Hematopoietic multipotent progenitor cell treated with erythropoietin and hydrocortisone succinate and interleukin-3 and kit ligand, for 8 days (in vitro differentiated cells): ENCODE data around the gene FA2H.
"Not testable (repeated sequence)": the region's sequence is repeated elsewhere in the genome, so short reads cannot be mapped to it uniquely, and the experiment has no call there.

Experiments
- DNase-seq: peaks from one replicate; pipeline ENCODE4 v3.0.0-alpha.2; 2015

FA2H gene, protein sequence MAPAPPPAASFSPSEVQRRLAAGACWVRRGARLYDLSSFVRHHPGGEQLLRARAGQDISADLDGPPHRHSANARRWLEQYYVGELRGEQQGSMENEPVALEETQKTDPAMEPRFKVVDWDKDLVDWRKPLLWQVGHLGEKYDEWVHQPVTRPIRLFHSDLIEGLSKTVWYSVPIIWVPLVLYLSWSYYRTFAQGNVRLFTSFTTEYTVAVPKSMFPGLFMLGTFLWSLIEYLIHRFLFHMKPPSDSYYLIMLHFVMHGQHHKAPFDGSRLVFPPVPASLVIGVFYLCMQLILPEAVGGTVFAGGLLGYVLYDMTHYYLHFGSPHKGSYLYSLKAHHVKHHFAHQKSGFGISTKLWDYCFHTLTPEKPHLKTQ

DNA sequence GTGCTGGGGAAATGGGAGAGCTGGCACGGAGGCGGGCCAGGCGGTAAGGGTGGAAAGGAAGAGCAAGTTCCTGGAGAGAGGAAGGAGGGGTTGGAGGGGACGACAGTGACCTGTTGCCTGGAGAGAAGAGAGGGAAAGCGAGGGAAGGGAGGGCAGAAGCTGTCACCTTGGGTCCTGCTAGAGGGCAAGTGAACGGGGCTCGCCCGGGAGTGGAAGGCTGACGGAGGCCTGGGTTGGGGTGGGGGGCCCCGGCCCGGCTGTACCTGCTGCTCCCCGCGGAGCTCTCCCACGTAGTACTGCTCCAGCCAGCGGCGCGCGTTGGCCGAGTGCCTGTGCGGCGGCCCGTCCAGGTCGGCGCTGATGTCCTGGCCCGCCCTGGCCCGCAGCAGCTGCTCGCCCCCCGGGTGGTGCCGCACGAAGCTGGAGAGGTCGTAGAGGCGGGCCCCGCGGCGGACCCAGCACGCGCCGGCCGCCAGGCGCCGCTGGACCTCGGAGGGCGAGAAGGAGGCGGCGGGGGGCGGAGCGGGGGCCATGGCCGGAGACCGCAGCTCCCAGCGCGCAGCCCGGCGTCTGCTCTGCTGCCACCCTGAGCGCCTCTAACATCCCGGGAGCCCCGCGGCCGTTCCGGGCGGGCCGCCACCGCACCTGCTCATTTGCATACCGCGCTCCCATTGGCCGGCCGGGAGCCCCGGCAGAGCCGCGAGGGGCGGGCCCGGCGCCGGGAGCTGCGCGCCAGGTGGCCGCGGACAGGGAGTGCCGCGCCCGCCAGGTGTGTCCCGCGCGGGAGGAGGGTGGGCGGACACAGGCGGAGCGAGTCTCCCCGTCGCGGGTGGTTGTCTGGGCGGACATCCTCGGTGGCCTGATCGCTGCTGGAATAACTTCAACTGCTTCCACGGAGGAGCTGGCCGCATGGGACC is at the start of gene FA2H:
Gene FA2H, minus strand, starts transcription at position 598 of the 917 bp plus-strand sequence. Its CDS starts 65 bp downstream, at position 533.
- peak; percentile 64 for DNase-seq

DNA sequence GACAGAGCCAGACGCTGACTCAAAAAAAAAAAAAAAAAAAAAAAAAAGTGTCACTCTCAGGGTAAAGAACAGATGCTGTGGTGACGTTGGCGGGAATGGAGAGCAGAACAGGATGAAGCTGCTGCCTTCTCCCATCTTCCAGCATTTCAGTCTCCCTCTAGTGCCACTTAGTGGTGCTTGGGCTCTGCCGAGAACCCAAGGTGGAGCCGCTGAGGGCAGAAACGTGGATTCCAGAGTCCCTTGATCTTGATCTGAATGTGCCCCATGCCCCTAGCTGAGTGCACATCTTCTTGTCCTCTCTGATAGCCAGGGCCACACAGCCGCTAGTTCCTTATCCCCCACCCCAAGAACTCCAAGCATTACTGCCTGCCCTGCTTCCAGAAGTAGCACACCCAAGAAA is 43.2 kb upstream of the FA2H start:
- DNase-seq, result no peak

GRCh38 chr16:74813109-74813641 is 38.6 kb upstream of the FA2H start:
- peak; percentile 67 for DNase-seq

GRCh38 chr16:74811911-74812310 is 37.3 kb upstream of the FA2H start:
- DNase-seq, result peak; percentile 28

GRCh38 chr16:74811216-74811615 is 36.6 kb upstream of the FA2H start:
- DNase-seq, result not testable (repeated sequence)

- no peak for DNase-seq
Observed at GRCh38 chr16:74807052-74807646, 32.5 kb upstream of the FA2H start.

DNA sequence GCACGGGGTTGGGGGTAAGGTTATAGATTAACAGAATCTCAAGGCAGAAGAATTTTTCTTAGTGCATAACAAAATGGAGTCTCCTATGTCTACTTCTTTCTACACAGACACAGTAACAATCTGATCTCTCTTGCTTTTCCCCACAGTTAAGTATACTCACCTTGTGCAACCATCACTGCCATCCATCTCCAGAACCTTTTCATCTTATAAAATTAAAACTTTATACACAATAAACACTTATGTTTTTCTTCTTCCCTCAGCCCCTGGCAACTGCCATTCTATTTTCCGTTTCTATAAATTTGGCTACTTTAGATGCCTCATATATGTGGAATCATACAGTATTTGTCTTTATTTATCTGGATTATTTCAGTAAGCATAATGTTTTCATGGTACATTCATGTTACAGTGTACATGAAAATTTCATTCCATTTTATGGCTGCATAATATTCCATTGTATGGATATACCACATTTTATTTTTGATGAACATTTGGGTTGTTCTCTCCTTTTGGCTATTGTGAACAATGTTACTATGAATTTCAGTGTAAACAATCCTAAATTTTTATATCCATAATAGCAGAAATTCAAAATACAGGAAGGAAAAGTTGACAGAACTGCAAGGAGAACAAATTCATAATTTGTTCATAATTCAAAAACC is 25.7 kb upstream of the FA2H start:
- DNase-seq, result no peak

GRCh38 chr16:74797414-74797813 is 22.8 kb upstream of the FA2H start:
- DNase-seq, result no peak

GRCh38 chr16:74795104-74795503 is 20.5 kb upstream of the FA2H start:
- no peak for DNase-seq

- DNase-seq, result no peak
Observed at GRCh38 chr16:74794668-74795067, 20.0 kb upstream of the FA2H start.

DNA sequence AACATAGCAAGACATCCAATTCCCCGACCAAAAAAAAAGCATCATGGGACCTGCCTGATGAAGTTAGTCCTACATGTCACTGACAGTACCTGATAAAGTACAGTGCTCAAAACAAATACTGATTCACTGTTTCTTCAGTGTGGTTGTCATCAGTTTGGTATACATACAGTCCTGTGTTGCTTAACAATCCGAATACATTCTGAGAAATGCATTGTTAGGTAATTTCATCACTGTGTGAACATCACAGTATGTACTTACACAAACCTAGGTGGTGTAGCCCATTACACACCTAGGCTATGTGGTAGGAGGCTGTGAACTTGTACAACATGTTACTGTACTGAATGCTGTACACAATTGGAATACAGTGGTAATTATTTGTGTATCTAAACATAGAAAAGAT is 19.0 kb upstream of the FA2H start:
- DNase-seq, result no peak

- no peak for DNase-seq
Observed at GRCh38 chr16:74792225-74792624, 17.6 kb upstream of the FA2H start.

GRCh38 chr16:74791749-74792148 is 17.1 kb upstream of the FA2H start:
- DNase-seq, result not testable (repeated sequence)

GRCh38 chr16:74788108-74788507 is 13.5 kb upstream of the FA2H start:
- no peak for DNase-seq

DNA sequence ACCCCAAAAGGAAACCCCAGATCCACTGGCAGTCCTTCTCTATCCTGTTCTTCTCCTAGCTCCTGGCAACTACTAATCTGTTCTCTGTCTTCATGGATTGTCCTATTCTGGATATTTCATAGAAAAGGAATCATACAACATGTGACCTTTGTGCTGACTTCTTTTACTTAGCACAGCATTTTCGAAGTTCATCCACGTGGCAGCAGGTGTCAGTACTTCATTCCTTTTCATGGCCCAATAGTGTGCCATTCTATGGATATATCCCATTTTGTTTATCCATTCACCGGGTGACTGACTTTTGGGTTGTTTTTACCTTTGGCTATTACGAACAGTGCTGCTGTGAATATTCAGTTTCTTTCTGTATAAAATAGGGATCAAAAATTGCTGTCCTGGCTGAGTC is 10.4 kb upstream of the FA2H start:
- DNase-seq, result no peak

- DNase-seq, result no peak
Observed at GRCh38 chr16:74778646-74779045, 4.0 kb upstream of the FA2H start.

GRCh38 chr16:74776926-74777325 is 2.3 kb upstream of the FA2H start:
- no peak for DNase-seq

DNA sequence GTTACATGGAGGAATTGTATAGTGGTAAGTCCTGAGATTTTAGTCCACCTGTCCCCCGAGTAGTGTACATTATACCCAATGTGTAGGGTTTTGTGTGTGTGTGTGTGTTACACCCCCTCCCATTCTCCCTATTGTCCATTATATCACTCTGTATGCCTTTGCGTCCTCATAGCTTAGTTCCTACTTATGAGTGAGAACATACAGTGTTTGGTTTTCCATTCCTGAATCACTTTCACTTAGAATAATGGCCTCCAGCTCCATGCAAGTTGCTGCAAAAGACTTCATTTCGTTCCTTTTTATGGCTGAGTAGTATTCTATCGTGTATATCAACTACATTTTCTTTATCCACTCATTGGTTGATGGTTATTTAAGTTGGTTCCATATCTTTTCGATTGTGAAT is 635 bp upstream of the FA2H start:
- no peak for DNase-seq

DNA sequence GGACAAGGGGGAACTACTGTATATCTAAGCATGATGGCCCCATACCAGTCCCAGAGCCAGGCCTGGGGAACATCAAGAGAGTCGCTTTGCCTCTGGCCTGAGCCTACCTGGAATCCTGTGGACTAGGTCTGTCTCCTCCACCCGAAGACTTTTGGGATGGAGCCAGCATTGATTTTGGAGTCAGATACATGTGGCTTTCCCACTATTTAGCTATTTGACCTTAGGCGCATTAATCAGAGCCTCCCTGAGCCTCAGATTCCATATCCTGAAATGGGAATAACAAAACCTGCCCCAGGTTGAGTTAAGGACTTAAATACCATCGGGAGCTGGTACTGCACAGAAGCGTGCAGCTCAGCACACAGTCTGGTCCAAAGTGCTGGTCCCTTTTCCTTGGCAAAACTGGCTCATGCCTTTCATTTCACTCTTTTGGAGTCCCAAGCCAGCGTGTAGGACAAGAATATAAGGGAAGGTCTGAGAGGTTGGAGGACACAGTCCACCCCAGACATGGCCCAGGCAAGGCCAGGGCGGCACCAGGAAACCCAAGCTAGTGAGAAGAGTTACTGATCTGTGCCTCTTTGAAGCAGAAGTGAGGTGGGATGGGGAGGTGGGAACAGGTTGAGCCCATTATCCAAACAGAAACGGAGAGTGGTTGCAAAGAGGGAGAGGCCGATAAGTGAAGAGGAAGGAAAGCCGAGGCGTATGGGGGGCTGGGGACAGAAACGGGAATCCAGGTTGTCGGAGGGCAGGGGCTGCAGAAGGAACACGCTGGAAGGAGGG is 986 bp downstream of the FA2H start:
- no peak for DNase-seq

- DNase-seq, result no peak
Observed at GRCh38 chr16:74771656-74772315, 2.8 kb downstream of the FA2H start.

- peak; percentile 50 for DNase-seq
Observed at GRCh38 chr16:74770831-74771526, 3.6 kb downstream of the FA2H start.
